Brain pericyte (primary cell): ENCODE results near the gene SND1.
"Not testable (repeated sequence)": the region's sequence is repeated elsewhere in the genome, so short reads cannot be mapped to it uniquely, and the experiment has no call there.

Experiments used
- DNase-seq: peaks from one replicate; pipeline ENCODE4 v3.0.0-alpha.2; 2012; ENCODE audit warnings: low read depth, low spot score

Gene SND1

GRCh38 chr7:127652333-127653248 is 597 bp downstream of the SND1 start:
- no peak for DNase-seq

- no peak for DNase-seq
Observed at GRCh38 chr7:127653396-127653795, 1.4 kb downstream of the SND1 start.

- no peak for DNase-seq
Observed at GRCh38 chr7:127654404-127655394, 2.7 kb downstream of the SND1 start.

GRCh38 chr7:127655720-127656119 is 3.7 kb downstream of the SND1 start:
- no peak for DNase-seq

- no peak for DNase-seq
Observed at GRCh38 chr7:127657500-127657899, 5.5 kb downstream of the SND1 start.

GRCh38 chr7:127658970-127659630 is 7.1 kb downstream of the SND1 start:
- DNase-seq = no peak

GRCh38 chr7:127665922-127666321 is 13.9 kb downstream of the SND1 start:
- no peak for DNase-seq

GRCh38 chr7:127666602-127667001 is 14.6 kb downstream of the SND1 start:
- no peak for DNase-seq

GRCh38 chr7:127667017-127667670 is 15.2 kb downstream of the SND1 start:
- DNase-seq = no peak

- DNase-seq = no peak
Observed at GRCh38 chr7:127667759-127668530, 16.0 kb downstream of the SND1 start.

GRCh38 chr7:127671341-127671740 is 19.3 kb downstream of the SND1 start:
- no peak for DNase-seq

GRCh38 chr7:127673902-127674301 is 21.9 kb downstream of the SND1 start:
- DNase-seq = no peak

GRCh38 chr7:127674361-127674760 is 22.4 kb downstream of the SND1 start:
- DNase-seq = no peak

GRCh38 chr7:127674923-127675322 is 22.9 kb downstream of the SND1 start:
- not testable (repeated sequence) for DNase-seq

GRCh38 chr7:127675721-127676120 is 23.7 kb downstream of the SND1 start:
- DNase-seq = no peak

- no peak for DNase-seq
Observed at GRCh38 chr7:127677433-127678230, 25.6 kb downstream of the SND1 start.

- DNase-seq = no peak
Observed at GRCh38 chr7:127678337-127678736, 26.3 kb downstream of the SND1 start.

- DNase-seq = no peak
Observed at GRCh38 chr7:127678947-127679346, 27.0 kb downstream of the SND1 start.

- no peak for DNase-seq
Observed at GRCh38 chr7:127680983-127681382, 29.0 kb downstream of the SND1 start.

- no peak for DNase-seq
Observed at GRCh38 chr7:127682140-127682539, 30.1 kb downstream of the SND1 start.
